Measurements from ENCODE around the gene LRRC70. TPM values are rescaled to one million over a fixed set of nuclear protein-coding genes. Genes with fewer than 3 reads are reported as not detected.

LRRC70 gene
- total and polyA plus RNA-seq, 2 of the 8 experiments (the other 6 are each of a cell fraction or from before 2014, with no cell fraction given) = 0.62 to 0.67 TPM

GRCh38 chr5:62596691-62597090 lies 18.1 kb downstream of the LRRC70 start:
- H4K8ac ChIP-seq (ENCODE audit: extremely low read depth, insufficient read depth, low read length) = no peak overlapping the region
- H2BK12ac ChIP-seq (ENCODE audit: low read depth, low read length) = no peak overlapping the region
- H2BK20ac ChIP-seq (ENCODE audit: low read length) = no peak overlapping the region
- no peak overlapping the region for H3K18ac ChIP-seq (ENCODE audit: extremely low read depth, low read length)
- no peak overlapping the region for H3K56ac ChIP-seq (replicated peaks; ENCODE audit: insufficient read length, low read depth, low read length)
- H3K79me2 ChIP-seq (ENCODE audit: control insufficient read depth in 1 of 2, insufficient read depth in 2 of 2, low read length in 2 of 2) = no peaks in the 10 kb centered on the region
- no peak overlapping the region for H3K9ac ChIP-seq (replicated peaks in 1 of 4; ENCODE audit: extremely low read depth in 1 of 4, low read depth in 3 of 4, low read length in 3 of 4)
- H3K4me2 ChIP-seq (ENCODE audit: insufficient read depth in 1 of 2, low read depth in 2 of 2, low read length in 2 of 2) = no peak overlapping the region
- H3K9me3 ChIP-seq (ENCODE audit: insufficient read depth in 2 of 2, low read depth in 1 of 2, low read length in 1 of 2) = no peaks in the 10 kb centered on the region
- H2BK5ac ChIP-seq (ENCODE audit: low read depth, low read length) = no peak overlapping the region
- H4K91ac ChIP-seq (replicated peaks; ENCODE audit: insufficient read length, low read length) = no peak overlapping the region
- H4K5ac ChIP-seq (ENCODE audit: insufficient read length, low read depth, low read length) = no peak overlapping the region
- POLR2A ChIA-PET (ENCODE audit: partially characterized antibody) = interaction anchor here (1.5 kb wide), 1 partner anchor 10 kb away, joined by 3 read pairs; no protein-coding TSS in a partner anchor
- peaks cover 0 to 3% (median 0%) of the 10 kb centered on the region in 4 experiments; a peak in 3 of 8 replicates for H3K36me3 ChIP-seq (ENCODE audit: control insufficient read depth in 2 of 4, insufficient read depth in 4 of 4, low read length in 3 of 4)
- DNase-seq (ENCODE audit: low read depth in 1 of 2, low spot score in 2 of 2) (no peak), FAIRE-seq (no peak)
- H3K4ac ChIP-seq (replicated peaks; ENCODE audit: insufficient read length, low read depth, low read length) = no peak overlapping the region
- H3K79me1 ChIP-seq (ENCODE audit: low read depth, low read length) = no peaks in the 10 kb centered on the region
- no peaks in the 10 kb centered on the region for H3K23me2 ChIP-seq (ENCODE audit: low read depth, low read length)
- no peak overlapping the region for H3K27ac ChIP-seq (ENCODE audit: low read depth, low read length)
- no peak overlapping the region for H3K14ac ChIP-seq (ENCODE audit: insufficient read length)
- no peak overlapping the region for H3K4me3 ChIP-seq (ENCODE audit: extremely low read depth in 1 of 4, insufficient read depth in 2 of 4, low read depth in 3 of 4, low read length in 4 of 4)
- H2AFZ ChIP-seq (ENCODE audit: low read length) = no peak overlapping the region
- H4K20me1 ChIP-seq (replicated peaks in 1 of 2; ENCODE audit: control insufficient read depth in 1 of 2, insufficient read depth in 2 of 2, low read length in 2 of 2) = no peaks in the 10 kb centered on the region
- no peaks in the 10 kb centered on the region for H3K27me3 ChIP-seq (replicated peaks in 1 of 4; ENCODE audit: control insufficient read depth in 3 of 4, extremely low read depth in 1 of 4, insufficient read depth in 3 of 4, low read length in 3 of 4)
- H2BK120ac ChIP-seq (replicated peaks; ENCODE audit: low read depth, low read length) = no peak overlapping the region
- no peak overlapping the region for H2BK15ac ChIP-seq (ENCODE audit: low read length)
- 88% methylated on average over 1 of the region's 1 CpG; no CpG with 5 or more reads in 1 of the 2 experiments for WGBS, 2 experiments (ENCODE audit: extremely low coverage in 1 of 2, insufficient coverage in 1 of 2, insufficient read length in 1 of 2, insufficient replicate concordance in 2 of 2, low coverage in 1 of 2, low lambda C conversion rate in 2 of 2, missing lambda C conversion rate in 1 of 2)
- H2AK5ac ChIP-seq (ENCODE audit: low read depth, low read length) = no peak overlapping the region
- H3K4me1 ChIP-seq (replicated peaks in 1 of 4; ENCODE audit: control insufficient read depth in 3 of 4, insufficient read depth in 4 of 4, low read length in 3 of 4) = peaks cover 0 to 10% (median 0%) of the 10 kb centered on the region in 4 experiments; a peak in 2 of 7 replicates
- H3K23ac ChIP-seq (ENCODE audit: insufficient read length) = no peak overlapping the region
- CTCF ChIA-PET (ENCODE audit: partially characterized antibody) = no interaction called here
